ENCODE data around the gene IFNL1. TPM values are rescaled to one million over a fixed set of nuclear protein-coding genes. Genes with fewer than 3 reads are reported as not detected.
A peak's percentile ranks its signal among the peaks of the same experiment; 100 is the strongest.

Gene IFNL1
- total and polyA plus RNA-seq, 9 of the 15 experiments (the other 6 are each of a cell fraction or from before 2014, with no cell fraction given) = not detected

- H3K79me2 ChIP-seq (ENCODE audit: control insufficient read depth, insufficient read depth, low read length) = peaks cover 20% of the 10 kb centered on the region
- CTCF ChIA-PET (ENCODE audit: low intra/inter-chr PET ratio) = no interaction called here
- POLR2A ChIA-PET = no interaction called here
- FAIRE-seq (no peak), DNase-seq (ENCODE audit: extremely low read depth in 1 of 4, low spot score in 3 of 4) (no peak), ATAC-seq (no peak)
- peaks cover 3 to 15% of the 10 kb centered on the region in 2 experiments; a peak in 4 of 5 replicates for H3K4me1 ChIP-seq (replicated peaks in 1 of 2; ENCODE audit: control insufficient read depth in 2 of 2, insufficient read depth in 2 of 2, low read length in 2 of 2)
- H4K20me1 ChIP-seq (replicated peaks; ENCODE audit: control insufficient read depth, insufficient read depth, low read length) = no peaks in the 10 kb centered on the region
- no TSS peak for BruUV-seq (replicated peaks)
- H3K27me3 ChIP-seq (ENCODE audit: control insufficient read depth in 2 of 2, insufficient read depth in 2 of 2, low read length in 2 of 2) = no peaks in the 10 kb centered on the region
- H2AFZ ChIP-seq (ENCODE audit: low read depth, low read length) = no peak overlapping the region
- 70% methylated on average over 3 of the region's 4 CpGs for WGBS (ENCODE audit: insufficient coverage, low coverage, missing lambda C conversion rate)
- in situ Hi-C loops (cut with MboI) (no loop called here), intact Hi-C loops (cut with micrococcal nuclease) (no loop called here)
- no peaks in the 10 kb centered on the region for H3K9me3 ChIP-seq (replicated peaks; ENCODE audit: control insufficient read depth, insufficient read depth, low read depth, low read length)
- no peak overlapping the region for H3K27ac ChIP-seq (ENCODE audit: extremely low read depth, low read depth, low read length)
- H3K36me3 ChIP-seq (ENCODE audit: control insufficient read depth, insufficient read depth, low read length) = peaks cover 39% of the 10 kb centered on the region; the same call in 2 of the 3 replicates
- no peak overlapping the region for H3K4me3 ChIP-seq
- 0 out of 2 replicates have a peak overlapping the region, but pooled peaks have one; percentile 80 for H3K4me2 ChIP-seq (ENCODE audit: insufficient read depth, low read length)
- no peaks in the 10 kb centered on the region for H3K9me1 ChIP-seq (ENCODE audit: control insufficient read depth, insufficient read depth, low read length)
- no peak overlapping the region for H3K9ac ChIP-seq (ENCODE audit: insufficient read depth in 1 of 2, low read depth in 2 of 2, low read length in 2 of 2)
- no peak for TF ChIP-seq ZNF324 (CRISPR knock-in tag; IDR thresholded peaks at IDR 0.05)
- TF ChIP-seq DACH1 (IDR thresholded peaks at IDR 0.05; ENCODE audit: partially characterized antibody) = no peak
- TF ChIP-seq ARNT (IDR thresholded peaks at IDR 0.05) = no peak
- no peak for TF ChIP-seq XRCC4 (IDR thresholded peaks at IDR 0.05; ENCODE audit: extremely low read depth, insufficient read depth, insufficient read length)
- TF ChIP-seq ATF4 (CRISPR knock-in tag; IDR thresholded peaks at IDR 0.05) = no peak
- no peak for TF ChIP-seq HMBOX1 (IDR thresholded peaks at IDR 0.05)
- no peak for TF ChIP-seq ZBTB2 (IDR thresholded peaks at IDR 0.05)
- no peak for TF ChIP-seq ZNF282 (CRISPR knock-in tag; IDR thresholded peaks at IDR 0.05)
- no peak for TF ChIP-seq MITF (IDR thresholded peaks at IDR 0.05)
- TF ChIP-seq CBFB (CRISPR knock-in tag; IDR thresholded peaks at IDR 0.05) = no peak
- no peak for TF ChIP-seq JUN (IDR thresholded peaks at IDR 0.05; ENCODE audit: borderline replicate concordance, low read depth, low read length)
- no peak for TF ChIP-seq JUN (CRISPR knock-in tag; IDR thresholded peaks at IDR 0.05; ENCODE audit: borderline replicate concordance)
These were observed 22.5 kb downstream of the IFNL1 start for GRCh38 chr19:39318690-39319089.
